ENCODE measurements around the gene ZNF408.

The ZNF408 gene

DNA sequence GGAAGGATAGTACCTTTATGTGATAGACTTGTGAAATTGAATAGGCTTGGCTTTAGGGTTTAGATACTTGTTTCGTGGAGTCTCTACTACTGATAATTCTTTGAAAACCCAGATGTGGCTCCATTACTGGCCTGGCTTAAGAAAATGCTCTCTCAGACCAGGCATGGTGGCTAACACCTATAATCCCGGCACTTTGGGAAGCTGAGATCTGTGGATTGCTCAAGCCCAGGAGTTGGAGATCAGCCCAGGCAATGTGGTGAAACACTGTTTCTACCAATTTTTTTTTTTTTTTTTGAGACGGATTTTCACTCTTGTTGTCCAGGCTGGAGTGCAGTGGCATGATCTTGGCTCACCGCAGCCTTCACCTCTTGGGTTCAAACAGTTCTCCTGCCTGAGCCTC, 42.6 kb upstream of the ZNF408 start:
- H3K4me1 ChIP-seq (ENCODE audit: insufficient read depth, low read length, poor library complexity, severe bottlenecking) = peaks cover under 1% of the 10 kb centered on the region
- H3K79me2 ChIP-seq (ENCODE audit: insufficient read depth, low read length) = no peaks in the 10 kb centered on the region
- no peaks in the 10 kb centered on the region for H4K20me1 ChIP-seq (ENCODE audit: insufficient read depth, low read length, poor library complexity, severe bottlenecking)
- H3K4me3 ChIP-seq (ENCODE audit: low read length, poor library complexity, severe bottlenecking) = no peak overlapping the region
- no peaks in the 10 kb centered on the region for H3F3A ChIP-seq (ENCODE audit: low read depth)
- TF ChIP-seq EZH2phosphoT487 (IDR thresholded peaks at IDR 0.05; ENCODE audit: borderline replicate concordance) = no peak
- TF ChIP-seq CTCF (conservative IDR thresholded peaks at IDR 0.05; ENCODE audit: low read length) = no peak
- H3K4me2 ChIP-seq (ENCODE audit: low read depth, low read length, poor library complexity, severe bottlenecking) = no peak overlapping the region
- H3K36me3 ChIP-seq (ENCODE audit: insufficient read depth, low read length) = peaks cover 63% of the 10 kb centered on the region; the same call in 1 of the 2 replicates
- H3K9me3 ChIP-seq (ENCODE audit: insufficient read depth, low read depth, low read length) = no peaks in the 10 kb centered on the region
- no peaks in the 10 kb centered on the region for H3K27me3 ChIP-seq (ENCODE audit: insufficient read depth, low read length, poor library complexity, severe bottlenecking)
- no peak overlapping the region for H3K9ac ChIP-seq (ENCODE audit: low read depth, low read length, poor library complexity, severe bottlenecking)
- H2AFZ ChIP-seq (ENCODE audit: low read length) = no peak overlapping the region
- no peaks in the 10 kb centered on the region for H3K9me2 ChIP-seq (replicated peaks; ENCODE audit: low read depth, low read length)

DNA sequence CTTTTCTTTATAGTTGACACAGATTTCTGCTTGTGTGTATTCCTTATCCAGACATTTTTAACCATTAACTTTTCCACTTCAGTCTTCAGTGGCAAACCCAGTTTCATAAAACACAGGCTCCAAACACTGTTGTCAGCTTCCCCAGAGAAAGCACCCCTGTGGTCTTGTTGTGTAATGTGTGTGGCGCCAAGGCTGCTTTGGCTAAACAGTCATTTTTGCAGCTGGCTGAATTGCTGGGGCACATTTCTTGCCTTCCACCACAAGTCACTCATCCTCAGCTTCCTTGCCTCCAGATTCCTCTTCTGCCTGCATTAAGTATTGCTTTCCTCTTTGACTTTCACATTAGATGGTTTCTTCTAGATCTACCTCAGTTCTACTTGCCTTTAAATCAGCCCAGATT, 40.9 kb upstream of the ZNF408 start:
- Histone ChIP-seq H3K4me3 (ENCODE audit: low read length, poor library complexity, severe bottlenecking) (no peak overlapping the region), H3K79me2 (ENCODE audit: insufficient read depth, low read length) (no peaks in the 10 kb centered on the region), H4K20me1 (ENCODE audit: insufficient read depth, low read length, poor library complexity, severe bottlenecking) (no peaks in the 10 kb centered on the region), H3K9ac (ENCODE audit: low read depth, low read length, poor library complexity, severe bottlenecking) (peak overlapping the region; percentile 22), H3K9me2 (replicated peaks; ENCODE audit: low read depth, low read length) (no peaks in the 10 kb centered on the region), H3K27me3 (ENCODE audit: insufficient read depth, low read length, poor library complexity, severe bottlenecking) (no peaks in the 10 kb centered on the region), H3K4me1 (ENCODE audit: insufficient read depth, low read length, poor library complexity, severe bottlenecking) (peaks cover 5% of the 10 kb centered on the region), H3K9me3 (ENCODE audit: insufficient read depth, low read depth, low read length) (no peaks in the 10 kb centered on the region), H3K4me2 (ENCODE audit: low read depth, low read length, poor library complexity, severe bottlenecking) (no peak overlapping the region), H2AFZ (ENCODE audit: low read length) (no peak overlapping the region), H3F3A (ENCODE audit: low read depth) (no peaks in the 10 kb centered on the region), H3K36me3 (ENCODE audit: insufficient read depth, low read length) (peaks cover 70% of the 10 kb centered on the region; the same call in 1 of the 2 replicates)
- TF ChIP-seq EZH2phosphoT487 (IDR thresholded peaks at IDR 0.05; ENCODE audit: borderline replicate concordance) (no peak), CTCF (conservative IDR thresholded peaks at IDR 0.05; ENCODE audit: low read length) (no peak)

GRCh38 chr11:46661836-46662235, 39.0 kb upstream of the ZNF408 start:
- Histone ChIP-seq H3K79me2 (ENCODE audit: insufficient read depth, low read length) (no peaks in the 10 kb centered on the region), H3K9me2 (replicated peaks; ENCODE audit: low read depth, low read length) (no peaks in the 10 kb centered on the region), H3K4me3 (ENCODE audit: low read length, poor library complexity, severe bottlenecking) (no peak overlapping the region), H3K36me3 (ENCODE audit: insufficient read depth, low read length) (peaks cover 68% of the 10 kb centered on the region; the same call in 1 of the 2 replicates), H2AFZ (ENCODE audit: low read length) (no peak overlapping the region), H3K4me2 (ENCODE audit: low read depth, low read length, poor library complexity, severe bottlenecking) (no peak overlapping the region), H3K9me3 (ENCODE audit: insufficient read depth, low read depth, low read length) (no peaks in the 10 kb centered on the region), H3K4me1 (ENCODE audit: insufficient read depth, low read length, poor library complexity, severe bottlenecking) (peaks cover 9% of the 10 kb centered on the region), H4K20me1 (ENCODE audit: insufficient read depth, low read length, poor library complexity, severe bottlenecking) (no peaks in the 10 kb centered on the region), H3F3A (ENCODE audit: low read depth) (no peaks in the 10 kb centered on the region), H3K27me3 (ENCODE audit: insufficient read depth, low read length, poor library complexity, severe bottlenecking) (no peaks in the 10 kb centered on the region), H3K9ac (ENCODE audit: low read depth, low read length, poor library complexity, severe bottlenecking) (no peak overlapping the region)
- TF ChIP-seq EZH2phosphoT487 (IDR thresholded peaks at IDR 0.05; ENCODE audit: borderline replicate concordance) = no peak

GRCh38 chr11:46662366-46662765, 38.5 kb upstream of the ZNF408 start:
- no peak for TF ChIP-seq EZH2phosphoT487 (IDR thresholded peaks at IDR 0.05; ENCODE audit: borderline replicate concordance)
- TF ChIP-seq CTCF (conservative IDR thresholded peaks at IDR 0.05; ENCODE audit: low read length) = no peak
- H3K36me3 ChIP-seq (ENCODE audit: insufficient read depth, low read length) = peaks cover 62% of the 10 kb centered on the region; the same call in 1 of the 2 replicates
- H3K9me2 ChIP-seq (replicated peaks; ENCODE audit: low read depth, low read length) = no peaks in the 10 kb centered on the region
- no peaks in the 10 kb centered on the region for H3K9me3 ChIP-seq (ENCODE audit: insufficient read depth, low read depth, low read length)
- H3K4me3 ChIP-seq (ENCODE audit: low read length, poor library complexity, severe bottlenecking) = no peak overlapping the region
- no peak overlapping the region for H3K9ac ChIP-seq (ENCODE audit: low read depth, low read length, poor library complexity, severe bottlenecking)
- no peaks in the 10 kb centered on the region for H3K27me3 ChIP-seq (ENCODE audit: insufficient read depth, low read length, poor library complexity, severe bottlenecking)
- H2AFZ ChIP-seq (ENCODE audit: low read length) = no peak overlapping the region
- H3F3A ChIP-seq (ENCODE audit: low read depth) = no peaks in the 10 kb centered on the region
- no peaks in the 10 kb centered on the region for H4K20me1 ChIP-seq (ENCODE audit: insufficient read depth, low read length, poor library complexity, severe bottlenecking)
- H3K4me2 ChIP-seq (ENCODE audit: low read depth, low read length, poor library complexity, severe bottlenecking) = no peak overlapping the region
- no peaks in the 10 kb centered on the region for H3K79me2 ChIP-seq (ENCODE audit: insufficient read depth, low read length)
- H3K4me1 ChIP-seq (ENCODE audit: insufficient read depth, low read length, poor library complexity, severe bottlenecking) = peaks cover 14% of the 10 kb centered on the region
